Ramos (cell line): Measurements from ENCODE around the gene ADAMTS7.
"Not testable (repeated sequence)": the region's sequence is repeated elsewhere in the genome, so short reads cannot be mapped to it uniquely, and the experiment has no call there.

ENCODE experiments used
- in situ Hi-C: fragments of 300-500 bp; cut with MboI; formaldehyde crosslinking; loops from one replicate; pipeline ENCODE4 v1.14.3; 2022; ENCODE audit warnings: low sequenced_read_pairs; ENCODE audit not compliant: unreplicated experiment

The ADAMTS7 gene

DNA sequence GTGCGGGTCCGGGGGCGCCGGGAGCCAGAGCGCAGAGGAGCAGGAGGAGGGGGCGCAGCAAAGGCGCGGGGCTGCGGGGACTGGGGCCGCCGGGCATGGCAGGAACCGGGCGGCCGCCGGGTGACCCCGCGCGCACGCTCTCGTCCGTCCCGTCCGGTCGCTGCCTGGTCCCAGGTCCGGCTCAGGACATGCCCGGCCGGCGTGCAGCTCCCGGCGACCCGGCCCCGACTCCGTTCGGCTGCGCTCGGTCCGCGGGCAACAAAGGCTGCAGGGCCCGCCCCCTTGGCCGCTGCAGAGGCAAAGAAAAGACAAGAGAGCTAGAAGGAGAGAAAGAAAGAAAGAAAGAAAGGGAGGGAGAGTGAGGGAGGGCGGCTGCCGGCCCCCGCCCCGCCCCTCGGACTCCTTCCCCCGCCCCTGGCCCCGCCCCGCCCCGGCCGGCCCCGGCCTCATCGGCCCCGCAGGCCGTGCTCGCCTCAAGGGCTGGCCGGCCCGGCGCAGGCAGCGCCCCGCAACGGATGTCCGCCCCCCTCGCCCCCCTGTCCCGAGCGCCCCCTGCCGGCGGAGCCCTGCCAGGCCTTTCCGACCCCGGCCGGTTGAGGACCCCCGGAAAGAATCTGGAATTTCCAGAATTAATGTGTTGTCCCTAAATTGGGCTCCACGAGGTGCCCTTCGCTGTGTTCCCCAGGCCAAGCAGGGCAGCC lies at the start of gene ADAMTS7:
Gene ADAMTS7, minus strand, starts transcription at position 341 of the 701 bp plus-strand sequence. Its CDS starts 244 bp downstream, at position 97.
- in situ Hi-C loops: no loop called here

DNA sequence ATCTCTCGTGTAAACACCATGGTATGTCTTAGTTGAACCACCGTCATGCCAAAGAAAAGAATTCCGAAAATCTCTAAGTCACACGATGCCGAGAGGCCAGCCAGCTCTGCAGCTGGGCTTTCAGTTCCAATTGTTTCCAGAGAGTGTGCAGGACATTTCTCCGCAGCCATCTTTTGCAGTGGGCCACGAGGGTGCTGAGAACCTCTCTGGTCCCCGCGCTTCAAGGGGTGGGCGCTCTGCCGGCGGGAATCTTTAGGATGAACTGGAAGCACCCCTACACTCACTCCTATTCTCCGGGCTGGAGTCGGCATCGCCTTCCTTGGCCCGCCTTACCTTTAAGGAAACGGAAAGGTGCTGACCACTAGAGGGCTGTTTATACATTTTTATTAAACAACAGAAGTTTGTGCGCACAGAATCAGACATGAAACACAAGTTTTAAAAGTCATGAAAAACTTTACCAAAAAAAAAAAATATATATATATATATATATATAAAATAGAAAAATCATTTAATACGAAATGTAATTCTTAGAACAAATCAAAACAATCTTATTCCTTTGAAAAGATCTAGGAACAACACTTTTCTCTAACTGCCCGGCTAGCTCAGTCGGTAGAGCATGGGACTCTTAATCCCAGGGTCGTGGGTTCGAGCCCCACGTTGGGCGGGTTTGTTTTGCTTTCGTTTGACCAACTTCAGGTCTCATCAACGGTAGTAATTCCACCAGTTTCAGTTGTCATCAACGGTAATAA lies 48.9 kb upstream of the ADAMTS7 start:
- in situ Hi-C loops: no loop called here

DNA sequence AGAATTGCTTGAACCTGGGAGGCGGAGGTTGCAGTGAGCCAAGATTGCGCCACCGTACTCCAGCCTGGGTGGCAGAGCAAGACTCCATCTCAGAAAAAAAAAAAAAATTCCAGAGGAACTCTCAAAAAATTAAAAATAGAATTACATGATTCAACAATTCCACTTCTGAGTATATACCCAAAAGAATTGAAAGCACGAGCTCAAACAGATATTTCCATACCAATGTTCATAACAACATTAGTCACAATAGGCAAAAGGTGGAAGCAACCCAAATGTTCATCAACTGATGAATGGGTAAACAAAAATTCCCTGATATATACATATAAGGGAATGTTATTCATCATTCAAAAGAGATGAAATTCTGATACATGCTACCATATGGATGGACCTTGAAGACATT lies 44.5 kb upstream of the ADAMTS7 start:
- in situ Hi-C loops: no loop called here

- in situ Hi-C loops: no loop called here
Observed at GRCh38 chr15:78854833-78855372, 43.6 kb upstream of the ADAMTS7 start.

DNA sequence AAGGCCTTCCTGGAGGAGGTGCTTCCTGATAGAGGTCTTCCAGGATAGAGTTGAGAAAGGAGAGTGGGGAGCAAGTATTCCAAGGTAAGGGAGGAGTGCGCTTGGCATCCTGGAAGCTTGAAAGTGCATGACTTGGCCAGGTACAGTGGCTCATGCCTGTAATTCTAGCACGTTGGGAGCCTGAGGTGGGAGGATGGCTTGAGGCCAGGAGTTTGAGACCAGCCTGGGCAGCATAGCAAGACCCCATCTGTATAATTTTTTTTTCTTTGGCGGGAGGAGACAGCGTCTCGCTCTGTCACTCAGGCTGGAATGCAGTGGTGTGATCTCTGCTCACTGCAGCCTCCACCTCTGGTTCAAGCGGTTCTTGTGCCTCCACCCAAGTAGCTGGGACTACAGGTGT lies 42.2 kb upstream of the ADAMTS7 start:
- in situ Hi-C loops: no loop called here

- in situ Hi-C loops: no loop called here
Observed at GRCh38 chr15:78850941-78851755, 39.9 kb upstream of the ADAMTS7 start.

DNA sequence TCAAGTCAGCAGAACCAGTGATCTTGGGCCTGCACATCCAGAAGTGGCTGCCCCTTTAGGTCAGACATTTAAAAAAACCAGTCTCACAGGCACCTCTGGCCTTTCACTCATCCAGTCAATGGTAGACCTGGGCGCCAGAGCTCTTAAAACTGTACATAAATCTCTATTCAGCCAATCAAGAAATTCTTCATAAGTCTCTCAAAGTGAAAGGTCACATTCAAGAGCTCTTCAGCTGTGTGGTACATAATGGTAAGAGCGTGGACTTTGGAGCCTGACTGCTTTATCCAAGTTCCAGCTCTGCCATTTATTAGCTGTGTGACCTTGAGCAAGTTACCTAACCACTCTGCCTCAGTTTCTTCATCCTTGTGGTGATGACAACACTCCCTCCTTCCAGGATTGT lies 39.1 kb upstream of the ADAMTS7 start:
- in situ Hi-C loops: no loop called here

- in situ Hi-C loops: not testable (repeated sequence)
Observed at GRCh38 chr15:78847387-78847906, 36.2 kb upstream of the ADAMTS7 start.

- in situ Hi-C loops: not testable (repeated sequence)
Observed at GRCh38 chr15:78846906-78847305, 35.6 kb upstream of the ADAMTS7 start.

DNA sequence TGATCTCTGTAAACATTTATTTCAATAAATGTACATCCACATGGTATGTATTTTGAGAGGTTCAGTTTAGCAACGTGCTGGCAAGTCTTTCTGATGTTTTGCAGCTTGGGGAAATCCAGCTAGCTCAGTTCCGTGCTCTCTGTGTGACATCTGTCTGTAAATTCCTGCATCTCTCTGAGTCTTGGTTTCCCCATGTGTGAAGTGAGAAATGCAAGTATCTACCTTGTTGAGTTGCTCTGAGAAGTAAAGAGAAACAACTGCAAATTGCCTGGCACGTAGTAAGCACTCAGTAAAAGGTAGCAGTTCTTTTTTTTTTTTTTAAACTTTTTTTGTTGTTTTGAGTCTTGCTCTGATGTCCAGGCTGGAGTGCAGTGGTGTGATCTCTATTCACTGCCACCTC lies 31.3 kb upstream of the ADAMTS7 start:
- in situ Hi-C loops: no loop called here

DNA sequence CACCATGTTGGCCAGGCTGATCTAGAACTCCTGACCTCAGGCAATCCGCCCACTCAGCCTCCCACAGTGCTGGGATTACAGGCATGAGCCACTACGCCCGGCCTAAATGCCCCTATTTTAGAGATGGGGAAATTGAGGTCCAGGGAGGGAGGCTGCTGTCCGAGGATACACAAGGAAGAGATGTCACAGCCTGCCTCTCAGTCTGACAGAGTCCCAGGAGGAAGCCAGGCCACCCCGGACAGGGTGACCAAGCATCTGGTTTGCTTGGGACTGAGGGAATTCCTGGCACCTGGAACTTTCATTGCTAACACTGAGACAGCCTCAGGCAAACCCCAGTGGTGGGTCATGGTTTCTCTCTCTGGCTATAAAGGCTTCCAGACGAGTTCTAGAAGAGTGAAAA lies 30.6 kb upstream of the ADAMTS7 start:
- in situ Hi-C loops: no loop called here

DNA sequence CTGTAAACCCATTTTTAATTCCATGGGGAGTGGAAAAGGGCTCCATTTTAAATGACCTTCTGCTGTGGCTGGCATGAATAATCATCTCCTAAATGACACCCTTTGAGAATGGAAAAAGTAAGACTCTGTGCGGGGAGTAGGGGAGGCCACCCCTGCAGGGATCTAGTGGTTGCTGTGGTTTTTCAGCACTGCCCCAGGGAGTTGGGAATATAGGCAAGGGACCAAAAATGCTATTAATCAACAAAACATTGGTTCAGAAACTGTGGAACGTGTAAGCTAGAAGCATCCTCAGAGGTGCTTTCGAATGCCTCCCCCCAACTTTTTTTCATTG lies 30.1 kb upstream of the ADAMTS7 start:
- in situ Hi-C loops: no loop called here

- in situ Hi-C loops: no loop called here
Observed at GRCh38 chr15:78840661-78841375, 29.6 kb upstream of the ADAMTS7 start.

GRCh38 chr15:78839151-78839550 lies 27.9 kb upstream of the ADAMTS7 start:
- in situ Hi-C loops: not testable (repeated sequence)

DNA sequence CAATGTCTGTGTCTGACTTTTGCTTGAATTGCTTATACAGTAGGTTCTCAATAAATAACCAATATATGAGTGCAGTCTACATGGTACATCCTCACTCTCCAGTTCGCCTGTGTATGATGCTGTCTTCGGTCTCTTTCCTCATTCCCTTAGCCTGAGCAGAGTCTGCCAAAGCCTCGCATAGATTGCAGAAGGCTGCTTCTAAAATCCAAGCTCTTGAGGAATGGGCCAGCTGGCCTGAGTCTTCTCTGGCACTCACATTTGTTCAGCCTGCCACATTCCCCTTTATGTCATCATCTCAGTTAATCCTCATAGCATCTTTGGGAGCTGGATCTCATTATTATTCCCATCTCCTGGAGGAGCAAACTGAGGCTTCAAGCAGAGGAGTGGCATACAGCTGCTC lies 27.2 kb upstream of the ADAMTS7 start:
- in situ Hi-C loops: no loop called here

DNA sequence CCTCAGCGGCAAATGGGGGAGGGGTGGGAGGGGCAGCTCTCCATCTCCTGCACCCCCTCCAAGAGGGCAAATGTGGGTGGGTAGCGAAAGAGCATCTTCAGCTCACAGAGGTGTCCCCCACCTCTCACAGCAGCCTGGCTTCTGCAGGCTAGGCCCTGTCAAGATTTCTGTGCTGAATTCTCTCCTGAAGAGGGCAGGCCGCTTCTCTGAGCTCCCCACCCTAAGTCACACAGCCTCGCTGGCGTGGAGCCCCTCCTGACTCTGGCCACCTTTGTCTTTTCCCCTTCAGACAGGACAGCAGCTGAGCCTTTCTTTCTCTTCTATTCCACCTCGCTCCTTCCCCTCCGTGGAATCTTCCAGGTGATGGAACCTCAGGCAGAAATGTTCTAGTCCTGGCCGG lies 26.3 kb upstream of the ADAMTS7 start:
- in situ Hi-C loops: no loop called here

DNA sequence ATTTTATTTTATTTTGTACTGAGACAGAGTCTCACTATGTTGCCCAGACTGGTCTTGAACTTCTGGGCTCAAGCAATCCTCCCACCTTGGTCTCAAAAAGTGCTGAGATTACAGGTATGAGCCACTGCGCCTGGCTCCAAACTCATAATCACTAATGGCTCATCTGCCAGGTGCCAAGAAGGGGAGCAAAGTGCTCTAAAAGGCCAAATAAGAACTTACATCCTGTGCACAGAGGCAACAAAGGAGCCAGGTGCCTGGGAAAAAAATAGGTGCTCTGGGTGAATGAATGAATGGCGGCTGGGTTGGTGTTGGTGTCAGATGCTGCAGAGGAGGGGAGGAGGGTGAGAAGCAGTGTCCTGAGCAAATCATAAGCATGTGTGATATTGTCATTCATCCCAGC lies 25.9 kb upstream of the ADAMTS7 start:
- in situ Hi-C loops: no loop called here

DNA sequence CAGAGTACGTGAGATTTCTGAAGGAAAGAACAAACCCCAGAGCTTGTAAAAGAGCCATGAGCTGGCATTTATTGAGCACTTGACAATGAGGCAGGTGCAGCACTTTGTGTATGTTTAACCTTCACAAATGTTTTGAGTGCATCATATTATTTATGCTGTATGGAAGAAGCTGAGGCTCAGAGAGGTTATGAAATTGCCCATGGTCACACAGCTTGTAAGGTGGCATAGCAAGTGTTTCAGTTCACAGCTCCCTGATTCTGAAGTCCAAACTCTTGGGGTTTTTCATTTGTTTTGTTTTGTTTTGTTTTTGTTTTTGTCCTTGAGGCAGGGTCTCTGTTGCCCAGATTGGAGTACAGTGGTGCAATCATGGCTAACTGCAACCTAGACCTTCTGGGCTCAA lies 25.1 kb upstream of the ADAMTS7 start:
- in situ Hi-C loops: no loop called here

DNA sequence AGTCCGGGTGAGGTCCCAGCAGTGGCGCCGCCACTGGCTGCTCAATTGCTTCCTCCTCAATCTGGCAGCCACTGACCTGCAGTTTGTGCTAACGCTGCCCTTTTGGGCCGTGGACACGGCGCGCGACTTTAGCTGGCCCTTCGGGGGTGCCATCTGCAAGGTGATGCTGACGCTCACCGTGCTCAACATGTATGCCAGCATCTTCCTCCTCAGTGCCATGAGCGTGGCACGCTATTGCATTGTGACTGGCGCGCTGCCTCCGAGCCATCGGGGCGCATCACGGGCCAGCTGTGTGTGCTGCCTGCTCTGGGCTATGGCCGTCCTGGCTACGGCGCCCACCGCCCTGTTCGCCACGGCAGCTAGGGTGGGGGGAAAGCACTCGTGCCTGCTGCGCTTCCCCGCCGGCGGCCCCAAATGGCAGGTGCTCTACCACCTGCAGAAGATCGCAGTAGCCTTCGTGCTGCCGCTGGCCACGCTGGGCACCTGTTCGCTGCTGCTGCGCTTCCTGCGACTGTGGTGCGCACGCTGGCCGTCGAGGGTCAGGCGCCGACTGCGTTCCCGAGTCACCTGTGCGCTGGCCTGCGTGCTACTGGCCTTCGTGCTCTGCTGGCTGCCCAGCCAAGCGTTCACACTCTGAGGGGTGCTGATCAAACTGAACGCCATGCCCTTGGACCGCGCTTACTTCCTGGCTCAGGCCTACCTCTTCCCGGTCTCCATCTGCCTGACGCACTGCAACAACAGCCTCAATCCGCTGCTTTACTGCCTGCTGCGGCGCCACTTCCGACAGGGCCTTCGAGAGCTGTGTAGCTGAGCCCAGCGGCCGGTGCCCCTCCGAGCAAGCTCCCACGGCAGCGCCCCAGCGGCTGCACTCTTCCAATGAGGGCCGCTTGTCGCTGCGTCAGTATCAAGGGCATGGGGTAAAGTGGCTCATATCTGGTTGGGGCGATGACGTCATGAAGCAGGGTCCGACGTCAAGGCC lies 20.3 kb upstream of the ADAMTS7 start:
- in situ Hi-C loops: no loop called here
